Omental fat pad (tissue), 4 donors: Measurements from ENCODE around the gene CCDC183. TPM values are rescaled to one million over a fixed set of nuclear protein-coding genes. Genes with fewer than 3 reads are reported as not detected.

Experiments used
- ATAC-seq: fragments of 150-250 bp; one replicate; pipeline ENCODE4 v1.9.1; 2016; ENCODE audit warnings: mild to moderate bottlenecking, moderate library complexity; ENCODE audit not compliant: low FRiP score
- DNase-seq: peaks from one replicate; pipeline ENCODE4 v3.0.0-alpha.2; 2019; ENCODE audit warnings: low spot score
- total RNA-seq, 4 donors: library from RNA; depleted of rRNA; stranded (reverse); fragments of >200 nt; gene quantifications; one replicate each; pipeline ENCODE4 v1.1.0, GENCODE V29; 2016
- TF ChIP-seq, protein P1 (sequence below), 3 donors: fragments of 450-650 bp; IDR thresholded peaks; one replicate each; pipeline ENCODE4 v1.5.1; 2016 to 2017; ENCODE audit warnings: antibody characterized with exemption in 3 of 3, mild to moderate bottlenecking in 3 of 3, moderate library complexity in 2 of 3

The CCDC183 gene
- total RNA-seq, 4 donors from 2014 or later, result 1.5 to 2.8 (median 1.9) TPM

DNA sequence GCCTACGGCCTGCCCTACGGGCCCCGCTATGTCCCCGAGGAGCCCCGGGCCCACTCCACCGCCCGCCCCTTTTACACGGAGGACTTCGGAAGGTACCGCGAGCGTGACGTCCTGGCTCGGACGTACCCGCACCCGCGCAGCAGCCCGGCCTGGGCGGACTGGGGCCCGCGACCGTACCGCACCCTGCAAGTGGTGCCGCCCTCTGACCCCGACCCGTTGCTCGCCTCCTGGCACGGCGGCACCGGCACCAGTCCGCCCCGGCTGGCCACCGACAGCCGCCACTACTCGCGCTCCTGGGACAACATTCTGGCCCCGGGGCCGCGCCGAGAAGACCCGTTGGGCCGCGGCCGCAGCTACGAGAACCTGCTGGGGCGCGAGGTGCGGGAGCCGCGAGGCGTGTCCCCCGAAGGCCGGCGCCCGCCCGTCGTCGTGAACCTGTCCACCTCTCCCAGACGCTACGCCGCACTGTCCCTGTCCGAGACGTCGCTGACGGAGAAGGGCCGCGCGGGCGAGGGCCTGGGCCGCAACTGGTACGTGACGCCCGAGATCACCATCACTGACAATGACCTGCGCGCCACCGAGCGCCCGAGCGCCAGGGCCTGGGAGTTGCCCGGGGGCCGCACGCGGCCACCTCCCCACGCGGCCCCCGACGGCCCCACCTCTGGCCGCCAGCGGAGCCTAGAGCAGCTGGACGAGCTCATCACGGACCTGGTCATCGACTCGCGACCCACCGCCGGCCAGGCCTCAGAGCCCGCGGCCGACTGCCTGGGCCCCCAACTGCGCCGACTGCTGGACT lies 49.5 kb downstream of the CCDC183 start:
- DNase-seq (no peak), ATAC-seq (no peak)
- TF ChIP-seq, protein P1, sequence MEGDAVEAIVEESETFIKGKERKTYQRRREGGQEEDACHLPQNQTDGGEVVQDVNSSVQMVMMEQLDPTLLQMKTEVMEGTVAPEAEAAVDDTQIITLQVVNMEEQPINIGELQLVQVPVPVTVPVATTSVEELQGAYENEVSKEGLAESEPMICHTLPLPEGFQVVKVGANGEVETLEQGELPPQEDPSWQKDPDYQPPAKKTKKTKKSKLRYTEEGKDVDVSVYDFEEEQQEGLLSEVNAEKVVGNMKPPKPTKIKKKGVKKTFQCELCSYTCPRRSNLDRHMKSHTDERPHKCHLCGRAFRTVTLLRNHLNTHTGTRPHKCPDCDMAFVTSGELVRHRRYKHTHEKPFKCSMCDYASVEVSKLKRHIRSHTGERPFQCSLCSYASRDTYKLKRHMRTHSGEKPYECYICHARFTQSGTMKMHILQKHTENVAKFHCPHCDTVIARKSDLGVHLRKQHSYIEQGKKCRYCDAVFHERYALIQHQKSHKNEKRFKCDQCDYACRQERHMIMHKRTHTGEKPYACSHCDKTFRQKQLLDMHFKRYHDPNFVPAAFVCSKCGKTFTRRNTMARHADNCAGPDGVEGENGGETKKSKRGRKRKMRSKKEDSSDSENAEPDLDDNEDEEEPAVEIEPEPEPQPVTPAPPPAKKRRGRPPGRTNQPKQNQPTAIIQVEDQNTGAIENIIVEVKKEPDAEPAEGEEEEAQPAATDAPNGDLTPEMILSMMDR (IDR thresholded peaks at IDR 0.05), result no peak

DNA sequence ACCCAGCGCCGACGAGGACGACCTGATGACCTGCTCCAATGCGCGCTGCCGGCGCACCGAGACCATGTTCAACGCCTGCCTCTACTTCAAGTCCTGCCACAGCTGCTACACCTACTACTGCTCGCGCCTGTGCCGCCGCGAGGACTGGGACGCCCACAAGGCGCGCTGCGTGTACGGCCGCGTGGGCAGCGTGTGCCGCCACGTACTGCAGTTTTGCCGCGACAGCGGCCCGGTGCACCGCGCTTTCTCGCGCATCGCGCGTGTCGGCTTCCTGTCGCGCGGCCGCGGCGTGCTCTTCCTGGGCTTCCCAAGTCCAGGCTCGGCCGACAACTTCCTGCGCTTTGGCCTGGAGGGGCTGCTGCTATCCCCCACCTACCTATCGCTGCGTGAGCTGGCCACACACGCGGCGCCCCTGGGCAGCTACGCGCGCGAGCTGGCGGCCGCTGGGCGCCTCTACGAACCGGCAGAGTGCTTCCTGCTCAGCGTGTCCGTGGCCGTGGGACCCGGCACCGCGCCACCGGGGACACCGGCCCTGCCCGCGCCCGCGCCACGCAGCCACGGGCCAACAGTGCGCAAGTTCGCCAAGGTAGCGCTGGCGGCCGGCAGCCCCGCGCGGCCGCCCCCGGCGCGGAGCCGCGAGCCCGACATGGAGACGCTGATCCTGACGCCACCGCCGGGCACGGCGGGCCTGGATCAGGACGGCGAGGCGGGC lies 50.4 kb downstream of the CCDC183 start:
- DNase-seq (no peak), ATAC-seq (no peak)
- TF ChIP-seq, protein P1 (IDR thresholded peaks at IDR 0.05), result no peak

DNA sequence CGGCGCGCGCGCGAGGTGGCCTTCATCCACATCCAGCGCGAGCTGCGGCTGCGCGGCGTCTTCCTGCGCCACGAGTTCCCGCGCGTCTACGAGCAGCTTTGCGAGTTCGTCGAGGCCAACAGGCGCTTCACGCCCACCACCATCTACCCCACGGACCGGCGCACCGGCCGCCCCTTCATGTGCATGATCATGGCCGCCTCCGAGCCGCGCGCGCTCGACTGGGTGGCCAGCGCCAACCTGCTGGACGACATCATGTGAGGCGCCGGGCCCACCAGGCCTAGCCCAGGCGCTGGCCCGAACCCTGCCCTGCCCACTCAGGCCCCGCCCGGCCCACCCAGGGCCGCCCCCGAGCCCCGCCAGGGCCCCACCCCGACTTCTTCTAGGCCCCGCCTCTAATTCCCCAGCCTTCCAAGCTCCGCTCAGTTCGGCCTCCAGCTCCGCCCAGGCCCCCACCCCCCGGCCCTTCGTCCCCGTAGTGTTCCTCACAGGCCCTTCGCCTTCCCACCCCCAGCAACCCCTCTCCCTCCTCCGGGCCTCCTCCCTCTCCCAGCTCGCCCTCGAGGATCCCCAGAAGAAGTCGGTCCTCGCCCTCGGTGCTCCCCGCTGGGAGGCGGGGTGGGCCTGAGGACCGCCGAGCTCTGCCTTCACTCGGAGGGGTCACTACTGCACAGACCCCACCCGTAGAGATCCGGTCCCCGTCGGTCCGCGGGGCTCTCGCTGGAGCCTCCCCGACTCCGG lies 51.1 kb downstream of the CCDC183 start:
- TF ChIP-seq, protein P1 (IDR thresholded peaks at IDR 0.05), result no peak
- no peak for DNase-seq
- ATAC-seq, result no peak

DNA sequence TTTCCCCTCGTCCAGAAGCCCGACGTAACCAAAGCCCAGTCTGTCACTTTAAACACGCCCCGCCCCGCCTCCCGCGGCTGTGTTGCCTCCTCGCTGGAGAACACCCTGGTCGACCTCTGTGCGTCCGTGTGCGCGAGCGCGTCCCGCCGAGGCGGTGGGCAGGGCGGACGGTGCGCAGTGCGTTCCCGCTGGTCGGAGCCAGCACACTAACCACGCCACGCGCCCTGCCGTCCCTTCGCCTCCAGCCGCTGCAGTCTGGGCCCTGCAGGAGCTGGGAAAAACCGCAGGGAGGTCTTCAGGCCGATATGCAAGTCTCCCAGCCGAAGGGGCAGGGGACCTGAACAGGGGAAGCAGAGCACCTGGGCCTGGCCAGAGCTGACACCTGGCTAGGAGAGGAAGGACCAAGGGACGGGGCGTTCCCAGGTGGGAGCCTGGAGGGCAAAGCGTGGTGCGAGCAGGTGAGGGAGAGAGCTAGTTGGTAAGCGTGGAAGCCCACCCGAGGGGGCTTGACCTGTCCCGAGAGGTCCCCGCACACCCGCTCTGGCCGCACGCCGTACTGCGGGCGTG lies 51.8 kb downstream of the CCDC183 start:
- no peak for ATAC-seq
- TF ChIP-seq, protein P1 (IDR thresholded peaks at IDR 0.05), result no peak
- DNase-seq, result peak; percentile 58

DNA sequence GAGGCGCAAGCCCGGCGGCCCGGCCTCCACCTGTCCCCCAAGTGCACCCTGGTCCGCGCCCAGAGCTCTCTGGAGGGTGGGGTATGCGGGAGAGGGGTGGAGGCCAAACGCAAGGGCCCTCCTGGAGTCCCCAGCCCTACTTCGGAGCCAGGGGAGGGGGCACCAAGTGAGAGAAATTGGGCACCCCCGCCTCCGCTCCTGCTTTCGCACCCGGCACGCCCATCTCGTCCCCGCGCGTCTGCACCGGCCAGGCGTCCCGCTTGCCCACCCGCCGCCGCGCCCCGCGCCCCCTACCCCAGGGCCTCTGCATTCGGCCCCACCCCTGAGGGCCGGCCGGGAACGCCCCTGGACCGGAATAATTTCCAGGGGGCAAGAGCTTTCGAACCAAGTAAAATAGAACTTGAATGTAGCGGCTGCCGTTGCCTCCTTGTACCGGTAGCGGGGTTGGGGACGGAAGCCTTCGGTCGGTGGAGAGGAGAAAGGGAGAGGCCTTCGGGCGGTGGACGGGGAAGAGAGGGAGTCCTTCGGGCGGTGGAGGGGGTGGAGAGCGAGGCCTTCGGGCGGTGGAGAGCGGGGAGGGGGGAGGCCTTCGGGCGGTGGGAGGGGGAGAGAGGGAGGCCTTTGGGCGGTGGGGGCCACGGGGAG lies 52.4 kb downstream of the CCDC183 start:
- TF ChIP-seq, protein P1 (IDR thresholded peaks at IDR 0.05), result no peak
- DNase-seq (no peak), ATAC-seq (peak; percentile 8)
